ENCODE data around the gene DUS4L. TPM values are rescaled to one million over a fixed set of nuclear protein-coding genes. Genes with fewer than 3 reads are reported as not detected.

Gene DUS4L
- polyA plus RNA-seq, 1 donor from 2014 or later, result 24.2 TPM

- no peak overlapping the region for H2AFZ ChIP-seq (ENCODE audit: low read depth, low read length)
- H3K9ac ChIP-seq (ENCODE audit: low read length), result peak overlapping the region; percentile 70
- no peaks in the 10 kb centered on the region for H3K27me3 ChIP-seq (ENCODE audit: insufficient read depth, low read depth, low read length)
- no peaks in the 10 kb centered on the region for H3F3A ChIP-seq (ENCODE audit: insufficient read depth, low read length, poor library complexity, severe bottlenecking)
- H3K4me2 ChIP-seq (ENCODE audit: low read length), result peak overlapping the region; percentile 46
- H3K9me2 ChIP-seq (ENCODE audit: insufficient read depth, low read length), result no peaks in the 10 kb centered on the region
- TF ChIP-seq RAD21 (conservative IDR thresholded peaks at IDR 0.05), result no peak
- TF ChIP-seq EZH2 (IDR thresholded peaks at IDR 0.05; ENCODE audit: borderline replicate concordance, insufficient read depth, low read length, poor library complexity, severe bottlenecking), result no peak
- H3K9me3 ChIP-seq (ENCODE audit: low read length), result no peaks in the 10 kb centered on the region
- no peaks in the 10 kb centered on the region for H3K79me2 ChIP-seq (replicated peaks; ENCODE audit: insufficient read depth, low read length)
- H3K36me3 ChIP-seq (ENCODE audit: insufficient read depth, low read length), result no peaks in the 10 kb centered on the region
- H3K4me3 ChIP-seq (ENCODE audit: low read length), result peak overlapping the region; percentile 82
- H4K20me1 ChIP-seq (ENCODE audit: insufficient read depth), result no peaks in the 10 kb centered on the region
- no peak overlapping the region for H3K27ac ChIP-seq (ENCODE audit: low read length)
These were observed 17.1 kb downstream of the DUS4L start for GRCh38 chr7:107580716-107581383.

- H3K4me2 ChIP-seq (ENCODE audit: low read length), result peak overlapping the region; percentile 46
- H3K9me3 ChIP-seq (ENCODE audit: low read length), result no peaks in the 10 kb centered on the region
- no peaks in the 10 kb centered on the region for H3K36me3 ChIP-seq (ENCODE audit: insufficient read depth, low read length)
- H4K20me1 ChIP-seq (ENCODE audit: insufficient read depth), result no peaks in the 10 kb centered on the region
- TF ChIP-seq RAD21 (conservative IDR thresholded peaks at IDR 0.05) (no peak), EZH2 (IDR thresholded peaks at IDR 0.05; ENCODE audit: borderline replicate concordance, insufficient read depth, low read length, poor library complexity, severe bottlenecking) (no peak), SMC3 (conservative IDR thresholded peaks at IDR 0.05; ENCODE audit: poor library complexity) (no peak), EP300 (conservative IDR thresholded peaks at IDR 0.05; ENCODE audit: poor library complexity, severe bottlenecking) (no peak), TAF1 (IDR thresholded peaks at IDR 0.05; ENCODE audit: low read depth) (no peak), MXI1 (conservative IDR thresholded peaks at IDR 0.05; ENCODE audit: poor library complexity, severe bottlenecking) (no peak), POLR2AphosphoS5 (IDR thresholded peaks at IDR 0.05) (no peak), CTCF (IDR thresholded peaks at IDR 0.05; ENCODE audit: poor library complexity, severe bottlenecking) (no peak)
- TF ChIP-seq, protein P1, sequence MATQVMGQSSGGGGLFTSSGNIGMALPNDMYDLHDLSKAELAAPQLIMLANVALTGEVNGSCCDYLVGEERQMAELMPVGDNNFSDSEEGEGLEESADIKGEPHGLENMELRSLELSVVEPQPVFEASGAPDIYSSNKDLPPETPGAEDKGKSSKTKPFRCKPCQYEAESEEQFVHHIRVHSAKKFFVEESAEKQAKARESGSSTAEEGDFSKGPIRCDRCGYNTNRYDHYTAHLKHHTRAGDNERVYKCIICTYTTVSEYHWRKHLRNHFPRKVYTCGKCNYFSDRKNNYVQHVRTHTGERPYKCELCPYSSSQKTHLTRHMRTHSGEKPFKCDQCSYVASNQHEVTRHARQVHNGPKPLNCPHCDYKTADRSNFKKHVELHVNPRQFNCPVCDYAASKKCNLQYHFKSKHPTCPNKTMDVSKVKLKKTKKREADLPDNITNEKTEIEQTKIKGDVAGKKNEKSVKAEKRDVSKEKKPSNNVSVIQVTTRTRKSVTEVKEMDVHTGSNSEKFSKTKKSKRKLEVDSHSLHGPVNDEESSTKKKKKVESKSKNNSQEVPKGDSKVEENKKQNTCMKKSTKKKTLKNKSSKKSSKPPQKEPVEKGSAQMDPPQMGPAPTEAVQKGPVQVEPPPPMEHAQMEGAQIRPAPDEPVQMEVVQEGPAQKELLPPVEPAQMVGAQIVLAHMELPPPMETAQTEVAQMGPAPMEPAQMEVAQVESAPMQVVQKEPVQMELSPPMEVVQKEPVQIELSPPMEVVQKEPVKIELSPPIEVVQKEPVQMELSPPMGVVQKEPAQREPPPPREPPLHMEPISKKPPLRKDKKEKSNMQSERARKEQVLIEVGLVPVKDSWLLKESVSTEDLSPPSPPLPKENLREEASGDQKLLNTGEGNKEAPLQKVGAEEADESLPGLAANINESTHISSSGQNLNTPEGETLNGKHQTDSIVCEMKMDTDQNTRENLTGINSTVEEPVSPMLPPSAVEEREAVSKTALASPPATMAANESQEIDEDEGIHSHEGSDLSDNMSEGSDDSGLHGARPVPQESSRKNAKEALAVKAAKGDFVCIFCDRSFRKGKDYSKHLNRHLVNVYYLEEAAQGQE (IDR thresholded peaks at IDR 0.05; ENCODE audit: borderline replicate concordance), result no peak
- H3K27me3 ChIP-seq (ENCODE audit: insufficient read depth, low read depth, low read length), result no peaks in the 10 kb centered on the region
- no peak overlapping the region for H3K9ac ChIP-seq (ENCODE audit: low read length)
- H3F3A ChIP-seq (ENCODE audit: insufficient read depth, low read length, poor library complexity, severe bottlenecking), result no peaks in the 10 kb centered on the region
- H3K9me2 ChIP-seq (ENCODE audit: insufficient read depth, low read length), result no peaks in the 10 kb centered on the region
- H2AFZ ChIP-seq (ENCODE audit: low read depth, low read length), result no peak overlapping the region
- no peak overlapping the region for H3K27ac ChIP-seq (ENCODE audit: low read length)
- H3K79me2 ChIP-seq (replicated peaks; ENCODE audit: insufficient read depth, low read length), result no peaks in the 10 kb centered on the region
- H3K4me3 ChIP-seq (ENCODE audit: low read length), result peak overlapping the region; percentile 82
These were observed 17.7 kb downstream of the DUS4L start for GRCh38 chr7:107581387-107582013.

All from neural cell (in vitro differentiated cells).